SK-N-DZ (cell line): ENCODE data around the gene TGM5. TPM values are rescaled to one million over a fixed set of nuclear protein-coding genes. Genes with fewer than 3 reads are reported as not detected.
"Not testable (repeated sequence)": the region's sequence is repeated elsewhere in the genome, so short reads cannot be mapped to it uniquely, and the experiment has no call there.

ENCODE experiments used
- DNase-seq: peaks from one replicate; pipeline ENCODE4 v3.0.0-alpha.2; 2015; ENCODE audit warnings: low spot score
- polyA plus RNA-seq, 2 experiments: library from polyadenylated mRNA; depleted of rRNA; stranded (reverse); fragments of >200 nt; gene quantifications; 2 replicates each; pipeline ENCODE4 v1.2.3, GENCODE V29; 2014

Gene TGM5
- not detected in 2 replicates for polyA plus RNA-seq (2014; cell fraction: cytosol; rRNA removed)
- not detected in 2 replicates for polyA plus RNA-seq (2014; cell fraction: nucleus; rRNA removed)

GRCh38 chr15:43266834-43267233 lies at the start of gene TGM5:
TGM5 (minus strand) TSS chr15:43266928; CDS start chr15:43266849, 79 bp downstream.
- DNase-seq, result no peak

- no peak for DNase-seq
Measured at GRCh38 chr15:43314171-43314570, 47.4 kb upstream of the TGM5 start.

- DNase-seq, result no peak
Measured at GRCh38 chr15:43312378-43312777, 45.6 kb upstream of the TGM5 start.

- no peak for DNase-seq
Measured at GRCh38 chr15:43302205-43302817, 35.6 kb upstream of the TGM5 start, which contains the start of gene TGM7. TGM7 (minus strand) TSS chr15:43302255.

- no peak for DNase-seq
Measured at GRCh38 chr15:43299884-43300283, 33.2 kb upstream of the TGM5 start.

GRCh38 chr15:43299411-43299810 lies 32.7 kb upstream of the TGM5 start:
- DNase-seq, result no peak

GRCh38 chr15:43294091-43294706 lies 27.5 kb upstream of the TGM5 start:
- no peak for DNase-seq

GRCh38 chr15:43293432-43293831 lies 26.7 kb upstream of the TGM5 start:
- DNase-seq, result peak; percentile 39

GRCh38 chr15:43292375-43293078 lies 25.8 kb upstream of the TGM5 start:
- DNase-seq, result no peak

GRCh38 chr15:43289656-43290055 lies 22.9 kb upstream of the TGM5 start:
- not testable (repeated sequence) for DNase-seq

- DNase-seq, result no peak
Measured at GRCh38 chr15:43287254-43287653, 20.5 kb upstream of the TGM5 start.

- no peak for DNase-seq
Measured at GRCh38 chr15:43286074-43286473, 19.3 kb upstream of the TGM5 start.

GRCh38 chr15:43285609-43286037 lies 18.9 kb upstream of the TGM5 start:
- DNase-seq, result peak; percentile 76

- no peak for DNase-seq
Measured at GRCh38 chr15:43283526-43283925, 16.8 kb upstream of the TGM5 start.

GRCh38 chr15:43281926-43282602 lies 15.3 kb upstream of the TGM5 start:
- DNase-seq, result no peak

- DNase-seq, result no peak
Measured at GRCh38 chr15:43280996-43281395, 14.3 kb upstream of the TGM5 start.

GRCh38 chr15:43279496-43279895 lies 12.8 kb upstream of the TGM5 start:
- DNase-seq, result no peak

- no peak for DNase-seq
Measured at GRCh38 chr15:43278869-43279268, 12.1 kb upstream of the TGM5 start.

GRCh38 chr15:43277901-43278300 lies 11.2 kb upstream of the TGM5 start:
- no peak for DNase-seq

GRCh38 chr15:43277231-43277823 lies 10.6 kb upstream of the TGM5 start:
- DNase-seq, result no peak

GRCh38 chr15:43276563-43277200 lies 10.0 kb upstream of the TGM5 start:
- no peak for DNase-seq
